PC-9 (cell line): ENCODE measurements around the gene RCC2. TPM values are rescaled to one million over a fixed set of nuclear protein-coding genes. Genes with fewer than 3 reads are reported as not detected.

Source experiments
- BruUV-seq: library from RNA; stranded (reverse); fragments of 400-500 nt; replicated peaks from 2 replicates; lab custom pipeline; 2021; lab: Mats Ljungman, UMichigan
- CTCF ChIA-PET: fragments of 300-600 bp; sonication (Branson Sonifier 250); formaldehyde crosslinking; loops from one replicate; lab custom pipeline; 2022; ENCODE audit warnings: antibody characterized with exemption; lab: Charles Lee
- POLR2A ChIA-PET: fragments of 300-600 bp; sonication (Branson Sonifier 250); formaldehyde crosslinking; loops from one replicate; lab custom pipeline; 2022; ENCODE audit warnings: antibody characterized with exemption; ENCODE audit not compliant: unreplicated experiment; lab: Charles Lee
- DNase-seq, 2 experiments: peaks; one replicate each; pipeline versions ENCODE4 v3.0.0 to v3.0.0-alpha.2; 2015 to 2022; ENCODE audit warnings: mixed read lengths in 1 of 2
- H2AFZ ChIP-seq: fragments of 200-600 bp; sonication (generic); 2 replicates; pipeline ENCODE4 v1.8.1; 2017; ENCODE audit warnings: antibody characterized with exemption
- H3F3A ChIP-seq: fragments of 200-600 bp; sonication (generic); 2 replicates; pipeline ENCODE4 v1.8.1; 2017; ENCODE audit warnings: antibody characterized with exemption, mild to moderate bottlenecking, low read depth; ENCODE audit not compliant: insufficient read depth
- H3K27ac ChIP-seq: fragments of 200-600 bp; sonication (generic); 2 replicates; pipeline ENCODE4 v1.6.1; 2016; ENCODE audit warnings: mixed run types
- H3K27me3 ChIP-seq: fragments of 200-600 bp; sonication (generic); 2 replicates; pipeline ENCODE4 v1.6.1; 2016; ENCODE audit warnings: low read depth, mixed run types; ENCODE audit not compliant: insufficient read depth
- H3K36me3 ChIP-seq: fragments of 200-600 bp; sonication (generic); 2 replicates; pipeline ENCODE4 v1.6.1; 2016; ENCODE audit warnings: low read depth, mixed run types
- H3K4me1 ChIP-seq: fragments of 200-600 bp; sonication (generic); replicated peaks from 2 replicates; pipeline ENCODE4 v1.6.1; 2016; ENCODE audit warnings: mixed run types; ENCODE audit not compliant: insufficient read depth
- H3K4me2 ChIP-seq: fragments of 200-600 bp; sonication (generic); 2 replicates; pipeline ENCODE4 v1.6.1; 2017; ENCODE audit warnings: mixed run types
- H3K4me3 ChIP-seq: fragments of 200-600 bp; sonication (generic); 2 replicates; pipeline ENCODE4 v1.6.1; 2016; ENCODE audit warnings: mixed run types
- H3K79me2 ChIP-seq: fragments of 200-600 bp; sonication (generic); 2 replicates; pipeline ENCODE4 v1.6.1; 2017; ENCODE audit warnings: low read depth, mixed run types
- H3K9me2 ChIP-seq: fragments of 200-600 bp; sonication (generic); 2 replicates; pipeline ENCODE4 v1.8.1; 2017; ENCODE audit warnings: mild to moderate bottlenecking; ENCODE audit not compliant: insufficient read depth
- H3K9me3 ChIP-seq: fragments of 200-600 bp; sonication (generic); 2 replicates; pipeline ENCODE4 v1.8.1; 2016; ENCODE audit warnings: low read depth; ENCODE audit not compliant: insufficient read depth
- H4K20me1 ChIP-seq: fragments of 200-600 bp; sonication (generic); 2 replicates; pipeline ENCODE4 v1.8.1; 2017; ENCODE audit not compliant: insufficient read depth
- EZH2 ChIP-seq: fragments of 200-600 bp; sonication (generic); IDR thresholded peaks from 2 replicates; pipeline ENCODE4 v1.8.0; 2017; ENCODE audit warnings: antibody characterized with exemption, low read depth
- intact Hi-C: fragments of 100-400 bp; cut with micrococcal nuclease; formaldehyde crosslinking; loops from one replicate; pipeline ENCODE4 v1.10.0; 2022; ENCODE audit not compliant: unreplicated experiment
- total RNA-seq: library from RNA; stranded (reverse); gene quantifications from 2 replicates; pipeline ENCODE4 v1.2.3, GENCODE V29; 2021
- TF ChIP-seq, protein P1 (sequence below): fragments of 200-600 bp; sonication (generic); conservative IDR thresholded peaks from 2 replicates; pipeline ENCODE4 v1.6.1; 2017; ENCODE audit warnings: mixed run types, antibody characterized with exemption, mild to moderate bottlenecking, moderate library complexity

RCC2 gene
- total RNA-seq, 1 experiment from 2014 or later, result 170 TPM

DNA sequence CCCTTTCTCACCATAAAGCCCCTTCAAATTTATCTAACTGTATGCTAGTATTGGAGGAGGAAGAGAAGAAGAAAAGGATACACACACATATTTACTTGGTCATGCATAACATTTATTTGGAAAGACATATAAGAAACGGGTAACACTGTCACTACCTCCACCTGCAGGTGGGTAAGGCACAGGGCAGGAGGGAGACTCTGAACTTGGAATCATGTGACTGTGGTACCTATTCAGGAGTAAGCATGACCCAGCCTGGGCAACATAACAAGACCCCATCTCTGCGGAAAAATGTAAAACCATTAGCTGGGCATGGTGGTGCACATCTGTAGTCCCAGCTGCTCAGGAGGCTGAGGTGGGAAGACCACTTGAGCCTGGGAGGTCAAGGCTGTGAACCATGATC is 68.9 kb downstream of the RCC2 start:
- peaks cover 17% of the 10 kb centered on the region for H3F3A ChIP-seq
- POLR2A ChIA-PET, result no interaction called here
- intact Hi-C loops, result loop anchor here (2.0 kb wide), 1 partner anchor 34 kb away; no protein-coding TSS in a partner anchor

DNA sequence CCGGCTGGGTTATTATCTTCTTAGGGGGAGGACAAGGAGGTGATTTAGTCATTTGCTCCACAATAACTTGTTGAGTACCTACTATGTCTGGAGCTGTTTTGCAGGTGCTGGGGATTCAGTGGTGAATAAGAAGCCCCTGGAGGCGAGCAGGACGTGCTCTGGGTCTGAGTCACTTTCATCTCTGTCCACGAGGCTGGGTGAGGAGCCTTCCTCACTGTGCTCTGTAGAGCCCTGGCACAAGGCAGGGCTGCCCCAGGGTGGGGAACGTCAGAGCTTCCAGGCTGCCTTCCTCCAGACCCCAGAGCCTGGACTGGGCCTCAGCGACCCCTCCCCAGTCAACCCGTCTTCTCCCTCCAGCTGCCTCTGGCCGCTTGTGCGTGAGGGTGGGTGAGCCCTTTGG is 70.0 kb downstream of the RCC2 start:
- POLR2A ChIA-PET, result no interaction called here
- no TSS peak for BruUV-seq
- Histone ChIP-seq H2AFZ (no peak overlapping the region), H3K27me3 (no peaks in the 10 kb centered on the region), H3K9me3 (no peaks in the 10 kb centered on the region), H3K79me2 (no peaks in the 10 kb centered on the region), H3K4me1 (peaks cover 36% of the 10 kb centered on the region), H3K4me2 (peak overlapping the region; percentile 48), H3F3A (peaks cover 17% of the 10 kb centered on the region), H4K20me1 (no peaks in the 10 kb centered on the region), H3K4me3 (no peak overlapping the region), H3K27ac (peak overlapping the region; percentile 59), H3K36me3 (no peaks in the 10 kb centered on the region), H3K9me2 (no peaks in the 10 kb centered on the region)
- CTCF ChIA-PET, result interaction anchor here (0.9 to 1.0 kb wide), 2 partner anchors 35 to 92 kb away, joined by 3 to 6 read pairs; no protein-coding TSS in a partner anchor
- no peak for TF ChIP-seq EZH2
- TF ChIP-seq, protein P1, sequence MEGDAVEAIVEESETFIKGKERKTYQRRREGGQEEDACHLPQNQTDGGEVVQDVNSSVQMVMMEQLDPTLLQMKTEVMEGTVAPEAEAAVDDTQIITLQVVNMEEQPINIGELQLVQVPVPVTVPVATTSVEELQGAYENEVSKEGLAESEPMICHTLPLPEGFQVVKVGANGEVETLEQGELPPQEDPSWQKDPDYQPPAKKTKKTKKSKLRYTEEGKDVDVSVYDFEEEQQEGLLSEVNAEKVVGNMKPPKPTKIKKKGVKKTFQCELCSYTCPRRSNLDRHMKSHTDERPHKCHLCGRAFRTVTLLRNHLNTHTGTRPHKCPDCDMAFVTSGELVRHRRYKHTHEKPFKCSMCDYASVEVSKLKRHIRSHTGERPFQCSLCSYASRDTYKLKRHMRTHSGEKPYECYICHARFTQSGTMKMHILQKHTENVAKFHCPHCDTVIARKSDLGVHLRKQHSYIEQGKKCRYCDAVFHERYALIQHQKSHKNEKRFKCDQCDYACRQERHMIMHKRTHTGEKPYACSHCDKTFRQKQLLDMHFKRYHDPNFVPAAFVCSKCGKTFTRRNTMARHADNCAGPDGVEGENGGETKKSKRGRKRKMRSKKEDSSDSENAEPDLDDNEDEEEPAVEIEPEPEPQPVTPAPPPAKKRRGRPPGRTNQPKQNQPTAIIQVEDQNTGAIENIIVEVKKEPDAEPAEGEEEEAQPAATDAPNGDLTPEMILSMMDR, result no peak
- intact Hi-C loops, result no loop called here
- DNase-seq, result peak; percentile 55 to 83

More for the DNA sequence above, 68.9 kb downstream of the RCC2 start:
- H3K36me3 ChIP-seq, result no peaks in the 10 kb centered on the region
- H3K4me3 ChIP-seq, result no peak overlapping the region
- peak overlapping the region; percentile 48 for H3K4me2 ChIP-seq
- peak in 1 of 2 experiments; percentile 45 for DNase-seq
- BruUV-seq, result no TSS peak
- H3K4me1 ChIP-seq, result peaks cover 32% of the 10 kb centered on the region
- TF ChIP-seq EZH2, result no peak
- TF ChIP-seq, protein P1, result peak; percentile 67
- CTCF ChIA-PET, result interaction anchor here (0.6 to 1.0 kb wide), 2 partner anchors 19 to 34 kb away, joined by 3 to 4 read pairs; no protein-coding TSS in a partner anchor
- no peaks in the 10 kb centered on the region for H3K79me2 ChIP-seq
- no peaks in the 10 kb centered on the region for H3K27me3 ChIP-seq
- H3K9me3 ChIP-seq, result no peaks in the 10 kb centered on the region
- H3K9me2 ChIP-seq, result no peaks in the 10 kb centered on the region
- H2AFZ ChIP-seq, result no peak overlapping the region
- no peak overlapping the region for H3K27ac ChIP-seq
- no peaks in the 10 kb centered on the region for H4K20me1 ChIP-seq

GRCh38 chr1:17365293-17365692 is 74.2 kb downstream of the RCC2 start:
- H3K4me1 ChIP-seq, result peaks cover 25% of the 10 kb centered on the region
- intact Hi-C loops, result no loop called here
- no peaks in the 10 kb centered on the region for H3K9me2 ChIP-seq
- H3K27ac ChIP-seq, result no peak overlapping the region
- TF ChIP-seq, protein P1, result no peak
- TF ChIP-seq EZH2, result no peak
- H4K20me1 ChIP-seq, result no peaks in the 10 kb centered on the region
- POLR2A ChIA-PET, result no interaction called here
- no peak overlapping the region for H3K4me3 ChIP-seq
- peaks cover 14% of the 10 kb centered on the region for H3F3A ChIP-seq
- no peak overlapping the region for H2AFZ ChIP-seq
- H3K27me3 ChIP-seq, result no peaks in the 10 kb centered on the region
- DNase-seq, result no peak
- BruUV-seq, result no TSS peak
- H3K79me2 ChIP-seq, result no peaks in the 10 kb centered on the region
- CTCF ChIA-PET, result interaction anchor here (0.7 kb wide), 1 partner anchor 89 kb away, joined by 6 read pairs; no protein-coding TSS in a partner anchor
- H3K4me2 ChIP-seq, result no peak overlapping the region
- no peaks in the 10 kb centered on the region for H3K9me3 ChIP-seq
- no peaks in the 10 kb centered on the region for H3K36me3 ChIP-seq
